KOPT-K1 (cell line): ENCODE results near the gene FRMD4A.

ENCODE experiments used
- H3K27ac ChIP-seq: fragments of 200-600 bp; sonication (generic); 2 replicates; pipeline ENCODE4 v1.5.1; 2016; ENCODE audit warnings: antibody characterized with exemption, mild to moderate bottlenecking, low read depth, low read length; ENCODE audit not compliant: poor library complexity, severe bottlenecking
- H3K36me3 ChIP-seq: fragments of 200-600 bp; sonication (generic); 2 replicates; pipeline ENCODE4 v1.5.1; 2017; ENCODE audit warnings: antibody characterized with exemption, mild to moderate bottlenecking, low read length, moderate library complexity; ENCODE audit not compliant: insufficient read depth
- H3K9me3 ChIP-seq: fragments of 200-600 bp; sonication (generic); 2 replicates; pipeline ENCODE4 v1.5.1; 2017; ENCODE audit warnings: antibody characterized with exemption, low read length, mild to moderate bottlenecking; ENCODE audit not compliant: insufficient read depth, poor library complexity, severe bottlenecking

FRMD4A gene

GRCh38 chr10:13632440-13632839 lies 698.3 kb downstream of the FRMD4A start:
- Histone ChIP-seq H3K9me3 (no peaks in the 10 kb centered on the region), H3K36me3 (peaks cover 28% of the 10 kb centered on the region), H3K27ac (no peak overlapping the region)

DNA sequence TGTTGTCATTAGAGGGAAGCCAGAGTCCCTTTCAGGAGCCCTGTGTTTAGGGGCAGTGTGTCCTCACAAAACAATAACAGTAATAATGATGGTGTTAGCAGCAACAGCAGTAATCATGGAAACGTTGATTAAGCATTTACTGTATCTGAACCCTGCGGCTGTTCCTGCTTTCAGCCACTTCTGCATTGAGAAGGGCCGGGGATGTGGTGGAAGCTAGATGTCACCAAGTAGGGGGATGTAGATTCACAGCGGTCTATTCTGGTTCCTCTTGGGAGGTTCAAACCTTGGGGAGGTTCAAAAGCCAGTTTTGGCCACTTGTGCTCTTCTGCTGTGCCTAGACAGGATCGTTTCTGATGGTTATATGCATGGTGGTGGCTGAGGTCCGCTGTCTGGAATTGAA lies 699.1 kb downstream of the FRMD4A start:
- H3K9me3 ChIP-seq: no peaks in the 10 kb centered on the region
- no peak overlapping the region for H3K27ac ChIP-seq
- peaks cover 35% of the 10 kb centered on the region for H3K36me3 ChIP-seq

GRCh38 chr10:13630231-13630630 lies 700.5 kb downstream of the FRMD4A start:
- Histone ChIP-seq H3K27ac (no peak overlapping the region), H3K36me3 (peaks cover 43% of the 10 kb centered on the region), H3K9me3 (no peaks in the 10 kb centered on the region)

GRCh38 chr10:13629116-13629515 lies 701.6 kb downstream of the FRMD4A start:
- no peaks in the 10 kb centered on the region for H3K9me3 ChIP-seq
- H3K27ac ChIP-seq: no peak overlapping the region
- H3K36me3 ChIP-seq: peaks cover 42% of the 10 kb centered on the region

DNA sequence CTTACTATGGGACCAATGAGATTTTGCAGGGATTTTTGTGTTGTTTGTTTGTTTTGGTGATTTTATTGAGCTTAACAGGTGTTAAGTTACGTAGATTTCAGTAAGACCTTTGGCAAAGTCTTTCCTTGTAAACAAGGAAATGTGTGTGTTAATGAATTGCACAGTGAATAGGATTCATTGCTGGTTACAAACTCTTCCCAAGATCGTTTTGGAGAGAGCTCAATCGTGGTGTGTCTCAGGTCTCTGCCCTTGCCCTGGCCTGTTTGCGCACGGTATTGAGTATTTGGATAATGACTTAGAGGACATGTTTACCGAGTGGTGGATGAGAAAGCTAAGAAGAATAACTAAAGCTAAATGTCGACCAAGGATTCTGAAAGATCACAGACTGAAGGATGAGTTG lies 702.1 kb downstream of the FRMD4A start:
- Histone ChIP-seq H3K9me3 (no peaks in the 10 kb centered on the region), H3K27ac (no peak overlapping the region), H3K36me3 (peaks cover 43% of the 10 kb centered on the region)

DNA sequence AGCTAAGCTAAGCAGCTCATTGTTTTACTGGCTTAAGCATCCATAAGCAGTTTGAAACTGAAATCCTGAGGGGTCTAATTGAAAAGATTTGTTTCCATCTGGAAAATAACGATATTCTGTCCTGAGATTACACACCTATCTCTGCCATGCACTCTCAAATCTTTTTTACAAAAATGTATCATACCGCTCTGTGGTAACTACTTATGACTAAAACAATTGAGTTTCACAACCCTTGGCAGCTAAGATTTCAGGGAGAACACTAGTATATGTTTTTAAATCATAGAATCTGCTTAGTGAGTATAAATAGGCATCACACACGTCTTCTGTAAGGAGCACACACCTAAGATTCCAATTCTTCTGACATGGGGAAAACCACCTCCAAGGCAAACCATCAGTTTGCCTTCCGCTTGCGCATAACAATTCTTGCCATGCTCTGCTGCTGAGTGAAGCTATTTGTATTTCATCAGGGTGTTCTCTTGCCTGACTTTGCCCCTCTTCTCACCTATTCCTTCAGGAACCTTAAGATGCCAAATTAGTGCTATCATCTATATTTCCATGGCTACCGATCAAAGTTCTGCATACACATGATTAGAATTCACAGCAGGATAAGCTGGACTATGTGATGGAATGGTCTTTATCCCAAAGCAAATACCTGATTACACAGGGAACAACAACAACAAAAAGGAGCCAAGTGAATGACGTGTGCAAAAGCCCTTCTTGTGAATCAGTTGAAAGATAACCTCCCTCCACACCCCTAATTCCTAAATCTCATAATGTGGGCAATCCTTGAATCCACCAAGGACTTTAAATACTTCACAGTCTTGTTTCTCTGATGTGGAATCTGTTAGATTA lies 703.0 kb downstream of the FRMD4A start:
- H3K9me3 ChIP-seq: no peaks in the 10 kb centered on the region
- peaks cover 39% of the 10 kb centered on the region for H3K36me3 ChIP-seq
- no peak overlapping the region for H3K27ac ChIP-seq

DNA sequence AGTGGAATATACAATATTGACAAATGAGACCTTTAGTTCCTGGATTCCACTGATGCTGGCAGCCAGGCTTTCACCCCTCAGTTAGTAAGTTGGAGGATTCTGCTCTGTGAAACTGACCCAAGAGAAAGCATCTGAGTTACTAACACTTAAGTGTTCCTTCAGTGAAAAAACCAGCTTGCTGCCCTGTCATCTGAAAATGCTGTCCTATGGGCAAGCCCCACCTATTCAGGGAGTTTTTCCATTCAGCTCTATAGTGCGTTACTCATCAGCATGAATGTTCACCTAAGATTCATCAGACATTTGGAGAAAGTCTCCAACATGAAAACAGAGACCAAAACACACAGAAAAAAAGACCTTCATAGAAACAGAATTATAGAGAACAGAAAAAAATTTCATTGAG lies 706.1 kb downstream of the FRMD4A start:
- H3K36me3 ChIP-seq: peaks cover 47% of the 10 kb centered on the region
- no peak overlapping the region for H3K27ac ChIP-seq
- H3K9me3 ChIP-seq: no peaks in the 10 kb centered on the region

DNA sequence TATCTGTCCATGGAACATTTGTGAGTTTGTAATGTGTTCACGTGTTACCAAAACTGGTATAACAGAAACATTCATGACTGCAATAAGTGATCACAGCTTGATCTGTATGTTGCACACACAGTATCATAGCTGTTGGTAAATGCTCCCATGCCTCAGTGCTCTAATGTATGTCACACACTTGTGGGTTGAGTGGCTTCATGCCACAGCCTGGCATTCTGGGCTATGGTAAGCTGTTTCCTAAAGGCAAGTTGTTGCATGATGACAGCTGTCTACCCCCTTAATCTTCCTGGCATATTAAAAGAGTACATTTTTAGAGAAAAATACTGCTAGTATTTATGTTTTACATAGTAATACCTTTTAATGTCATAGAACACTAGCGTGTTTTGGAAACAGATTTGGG lies 708.8 kb downstream of the FRMD4A start:
- H3K36me3 ChIP-seq: peaks cover 63% of the 10 kb centered on the region
- no peaks in the 10 kb centered on the region for H3K9me3 ChIP-seq
- no peak overlapping the region for H3K27ac ChIP-seq

DNA sequence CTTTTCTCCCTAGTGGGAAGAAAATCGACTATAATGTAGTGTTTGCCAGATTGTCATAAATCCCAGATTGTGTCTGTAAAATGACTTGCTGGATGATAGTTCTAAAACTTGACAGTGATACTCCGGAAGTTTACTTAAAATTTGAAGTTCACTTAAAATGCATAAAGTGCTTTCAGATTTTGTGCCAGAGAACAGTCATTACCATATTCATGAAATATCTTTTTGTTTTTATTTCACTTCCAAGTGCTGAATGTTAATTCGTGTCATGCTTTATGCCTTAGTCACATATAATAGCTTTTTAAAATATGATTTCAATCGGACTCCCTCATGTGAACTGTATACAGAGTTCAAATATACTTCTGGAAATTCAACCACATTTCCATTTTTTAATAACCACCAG lies 713.6 kb downstream of the FRMD4A start:
- H3K27ac ChIP-seq: no peak overlapping the region
- no peaks in the 10 kb centered on the region for H3K9me3 ChIP-seq

GRCh38 chr10:13615650-13616300 lies 714.9 kb downstream of the FRMD4A start:
- Histone ChIP-seq H3K9me3 (no peaks in the 10 kb centered on the region), H3K36me3 (peaks cover 86% of the 10 kb centered on the region), H3K27ac (no peak overlapping the region)

More for the DNA sequence above, 713.6 kb downstream of the FRMD4A start:
- peaks cover 86% of the 10 kb centered on the region for H3K36me3 ChIP-seq

GRCh38 chr10:13614530-13615332 lies 716.0 kb downstream of the FRMD4A start:
- Histone ChIP-seq H3K36me3 (peaks cover 92% of the 10 kb centered on the region), H3K9me3 (no peaks in the 10 kb centered on the region), H3K27ac (no peak overlapping the region)

GRCh38 chr10:13613519-13613918 lies 717.2 kb downstream of the FRMD4A start:
- H3K9me3 ChIP-seq: no peaks in the 10 kb centered on the region
- H3K36me3 ChIP-seq: peaks cover 93% of the 10 kb centered on the region

DNA sequence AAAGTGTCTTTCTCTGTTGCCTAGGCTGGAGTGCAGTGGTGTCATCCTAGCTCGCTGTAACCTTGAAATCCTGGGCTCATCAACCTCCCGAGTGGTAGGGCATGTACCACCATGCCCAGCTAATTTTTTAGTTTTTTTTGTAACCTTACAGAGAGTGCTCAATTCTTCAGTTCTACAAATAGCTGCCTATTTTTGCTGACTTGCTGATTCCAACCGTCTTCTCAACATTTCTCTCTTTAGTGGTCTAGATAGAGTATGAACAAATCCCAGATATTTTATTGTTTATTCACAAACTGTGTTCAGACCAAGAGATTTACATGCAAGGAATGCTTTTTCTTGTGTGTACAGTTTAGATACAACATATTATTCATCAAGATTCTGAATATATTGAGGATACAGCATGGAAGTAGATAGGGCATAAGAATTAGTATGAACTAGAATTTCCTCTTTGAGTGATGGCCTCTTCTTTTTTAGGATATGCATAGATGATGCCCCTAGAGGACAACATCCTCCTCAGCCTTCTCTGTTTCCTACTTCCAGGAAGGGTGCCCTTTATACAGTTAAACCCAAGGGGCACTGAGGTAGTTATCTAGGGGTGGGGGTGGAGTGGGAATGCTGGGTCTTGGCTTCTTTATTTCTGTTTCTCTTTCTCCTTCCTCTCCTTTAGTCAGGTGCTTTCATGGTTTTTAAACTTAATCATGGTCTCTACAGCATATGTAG lies 717.9 kb downstream of the FRMD4A start:
- no peaks in the 10 kb centered on the region for H3K9me3 ChIP-seq
- peaks cover 91% of the 10 kb centered on the region for H3K36me3 ChIP-seq
- H3K27ac ChIP-seq: no peak overlapping the region

More at GRCh38 chr10:13613519-13613918, 717.2 kb downstream of the FRMD4A start:
- H3K27ac ChIP-seq: no peak overlapping the region

DNA sequence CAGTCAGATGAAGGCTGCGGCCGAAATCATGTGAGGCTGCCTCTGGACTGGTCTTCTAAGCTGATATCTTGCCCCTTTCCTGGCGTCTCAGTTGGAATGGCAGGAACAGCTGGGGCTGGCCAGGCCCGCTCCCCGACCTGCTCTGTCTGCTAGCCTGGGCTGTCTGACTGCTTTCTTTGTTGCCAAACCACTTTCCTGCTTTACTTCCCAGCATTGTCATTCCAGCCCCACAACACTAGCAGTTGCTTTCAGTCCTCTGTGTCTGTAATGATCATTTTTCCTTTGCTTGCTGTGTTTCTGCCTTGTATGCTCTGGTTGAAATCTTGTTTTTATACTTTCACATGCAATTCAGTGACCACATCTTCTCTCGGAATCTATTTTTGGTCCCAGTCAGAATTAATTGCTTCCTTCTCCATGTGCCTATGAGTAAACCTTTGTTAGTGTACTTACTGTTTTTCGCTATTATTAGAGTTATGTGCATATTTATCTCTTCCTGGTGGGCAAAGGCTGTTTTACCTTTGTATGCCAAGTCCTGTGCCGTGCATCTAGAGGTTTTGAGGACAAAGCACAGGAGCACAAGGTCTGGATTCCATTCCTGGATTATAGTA lies 722.4 kb downstream of the FRMD4A start:
- no peak overlapping the region for H3K27ac ChIP-seq
- no peaks in the 10 kb centered on the region for H3K9me3 ChIP-seq
- H3K36me3 ChIP-seq: peaks cover 65% of the 10 kb centered on the region
